OCI-LY7 (cell line): ENCODE results near the gene GTF2H3.

Experiments used
- EZH2phosphoT487 ChIP-seq: fragments of 200-600 bp; sonication (generic); IDR thresholded peaks from 2 replicates; pipeline ENCODE4 v1.6.1; 2018; ENCODE audit warnings: low read depth, borderline replicate concordance, mild to moderate bottlenecking, mixed run types, antibody characterized with exemption, low read length, moderate library complexity, mixed read lengths
- TF ChIP-seq, protein P1 (sequence below): fragments of 200-600 bp; sonication (generic); conservative IDR thresholded peaks from 2 replicates; pipeline ENCODE4 v1.5.1; 2014; ENCODE audit warnings: mild to moderate bottlenecking, antibody characterized with exemption, low read length, moderate library complexity, mixed read lengths

DNA sequence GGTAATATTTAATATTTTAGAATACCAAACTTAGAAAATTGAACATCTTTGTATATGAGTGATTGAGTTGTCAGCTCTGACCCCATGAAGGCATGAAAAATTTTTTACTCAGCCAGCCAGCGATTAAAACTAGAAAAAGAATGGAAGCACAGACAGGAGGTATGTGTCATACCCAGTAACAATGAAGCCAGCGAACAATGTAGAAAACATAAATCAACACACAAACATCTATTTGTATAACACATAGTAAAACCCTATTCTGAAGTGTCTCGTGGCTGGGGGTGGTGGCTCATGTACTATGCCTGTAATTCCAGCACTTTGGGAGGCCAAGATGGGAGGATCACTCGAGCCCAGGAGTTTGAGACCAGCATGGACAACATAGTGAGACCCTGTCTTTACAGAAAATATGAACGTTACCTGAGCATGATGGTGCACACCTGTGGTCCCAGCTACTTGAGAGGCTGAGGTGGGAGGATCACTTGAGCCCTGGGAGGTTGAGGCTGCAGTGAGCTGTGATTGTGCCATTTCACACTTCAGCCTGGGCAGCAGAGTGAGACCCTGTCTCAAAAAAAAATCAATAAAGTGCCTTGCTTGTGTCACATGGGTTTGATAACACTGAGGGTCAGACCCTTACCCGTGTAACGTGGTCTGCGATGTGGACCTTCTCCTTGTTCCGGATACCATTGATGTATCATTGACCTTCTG, 43.1 kb downstream of the GTF2H3 start:
- TF ChIP-seq, protein P1, sequence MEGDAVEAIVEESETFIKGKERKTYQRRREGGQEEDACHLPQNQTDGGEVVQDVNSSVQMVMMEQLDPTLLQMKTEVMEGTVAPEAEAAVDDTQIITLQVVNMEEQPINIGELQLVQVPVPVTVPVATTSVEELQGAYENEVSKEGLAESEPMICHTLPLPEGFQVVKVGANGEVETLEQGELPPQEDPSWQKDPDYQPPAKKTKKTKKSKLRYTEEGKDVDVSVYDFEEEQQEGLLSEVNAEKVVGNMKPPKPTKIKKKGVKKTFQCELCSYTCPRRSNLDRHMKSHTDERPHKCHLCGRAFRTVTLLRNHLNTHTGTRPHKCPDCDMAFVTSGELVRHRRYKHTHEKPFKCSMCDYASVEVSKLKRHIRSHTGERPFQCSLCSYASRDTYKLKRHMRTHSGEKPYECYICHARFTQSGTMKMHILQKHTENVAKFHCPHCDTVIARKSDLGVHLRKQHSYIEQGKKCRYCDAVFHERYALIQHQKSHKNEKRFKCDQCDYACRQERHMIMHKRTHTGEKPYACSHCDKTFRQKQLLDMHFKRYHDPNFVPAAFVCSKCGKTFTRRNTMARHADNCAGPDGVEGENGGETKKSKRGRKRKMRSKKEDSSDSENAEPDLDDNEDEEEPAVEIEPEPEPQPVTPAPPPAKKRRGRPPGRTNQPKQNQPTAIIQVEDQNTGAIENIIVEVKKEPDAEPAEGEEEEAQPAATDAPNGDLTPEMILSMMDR: no peak
- TF ChIP-seq EZH2phosphoT487: no peak
